Ascending aorta (tissue), 2 donors: ENCODE measurements around the gene RBM20. TPM values are rescaled to one million over a fixed set of nuclear protein-coding genes. Genes with fewer than 3 reads are reported as not detected.

Experiments used
- DNase-seq, 2 donors: peaks; one replicate each; pipeline ENCODE4 v3.0.0-alpha.2; 2019; ENCODE audit warnings: low spot score in 2 of 2
- H3K27ac ChIP-seq, 2 donors: fragments of 200-600 bp; sonication (generic); one replicate each; pipeline ENCODE4 v1.5.1; 2016 to 2017; ENCODE audit warnings: mild to moderate bottlenecking in 1 of 2
- H3K27me3 ChIP-seq: fragments of 200-600 bp; sonication (generic); one replicate; pipeline ENCODE4 v1.5.1; 2017
- H3K36me3 ChIP-seq, 2 donors: fragments of 200-600 bp; sonication (generic); one replicate each; pipeline ENCODE4 v1.5.1; 2016
- H3K4me1 ChIP-seq, 2 donors: fragments of 200-600 bp; sonication (generic); one replicate each; pipeline ENCODE4 v1.5.1; 2016 to 2017; ENCODE audit warnings: mild to moderate bottlenecking in 1 of 2
- H3K4me3 ChIP-seq, 2 donors: fragments of 200-600 bp; sonication (generic); one replicate each; pipeline ENCODE4 v1.5.1; 2016 to 2017; ENCODE audit warnings: mild to moderate bottlenecking in 1 of 2
- H3K9me3 ChIP-seq, 2 donors: fragments of 200-600 bp; sonication (generic); one replicate each; pipeline ENCODE4 v1.5.1; 2016
- CTCF ChIP-seq, 3 experiments: fragments of 200-600 bp in 2 of 3; fragments of 450-650 bp in 1 of 3; sonication (generic) in 2 of 3; IDR thresholded peaks; one replicate each; pipeline ENCODE4 v1.5.1; 2016 to 2019; ENCODE audit warnings: antibody characterized with exemption in 3 of 3, mild to moderate bottlenecking in 1 of 3, moderate library complexity in 1 of 3
- intact Hi-C: fragments of 100-400 bp; cut with DNase I; formaldehyde crosslinking; loops from one replicate; pipeline ENCODE4 v1.15.1; 2023
- total RNA-seq: library from RNA; depleted of rRNA; stranded (reverse); fragments of >200 nt; gene quantifications from one replicate; pipeline ENCODE4 v1.1.0, GENCODE V29; 2016

The RBM20 gene
- total RNA-seq, 1 donor from 2014 or later: 4.8 TPM

GRCh38 chr10:110710621-110711020 is 66.5 kb downstream of the RBM20 start:
- TF ChIP-seq CTCF (IDR thresholded peaks at IDR 0.05): no peak
- DNase-seq: no peak
- Histone ChIP-seq H3K36me3 (no peaks in the 10 kb centered on the region), H3K4me1 (peaks cover 0 to 4% of the 10 kb centered on the region in 2 donors), H3K4me3 (no peak overlapping the region), H3K27me3 (no peaks in the 10 kb centered on the region), H3K27ac (no peak overlapping the region), H3K9me3 (no peaks in the 10 kb centered on the region)
- intact Hi-C loops: no loop called here

GRCh38 chr10:110711382-110711781 is 67.2 kb downstream of the RBM20 start:
- no peak for TF ChIP-seq CTCF (IDR thresholded peaks at IDR 0.05)
- no peak overlapping the region for H3K27ac ChIP-seq

GRCh38 chr10:110714356-110714755 is 70.2 kb downstream of the RBM20 start:
- no peak overlapping the region for H3K4me3 ChIP-seq
- no peak for TF ChIP-seq CTCF (IDR thresholded peaks at IDR 0.05)
- no peak for DNase-seq
- intact Hi-C loops: no loop called here
- no peak overlapping the region for H3K27ac ChIP-seq
- no peaks in the 10 kb centered on the region for H3K27me3 ChIP-seq
- H3K36me3 ChIP-seq: no peaks in the 10 kb centered on the region
- H3K4me1 ChIP-seq: no peaks in the 10 kb centered on the region
- H3K9me3 ChIP-seq: no peaks in the 10 kb centered on the region

More at GRCh38 chr10:110711382-110711781, 67.2 kb downstream of the RBM20 start:
- no peaks in the 10 kb centered on the region for H3K27me3 ChIP-seq
- no peak overlapping the region for H3K4me3 ChIP-seq
- intact Hi-C loops: no loop called here
- H3K4me1 ChIP-seq: peaks cover 0 to 4% of the 10 kb centered on the region in 2 donors
- DNase-seq: no peak
- H3K36me3 ChIP-seq: no peaks in the 10 kb centered on the region
- H3K9me3 ChIP-seq: no peaks in the 10 kb centered on the region

GRCh38 chr10:110717781-110718589 is 73.8 kb downstream of the RBM20 start:
- Histone ChIP-seq H3K27me3 (no peaks in the 10 kb centered on the region), H3K4me1 (no peaks in the 10 kb centered on the region), H3K36me3 (no peaks in the 10 kb centered on the region), H3K27ac (no peak overlapping the region), H3K4me3 (no peak overlapping the region), H3K9me3 (no peaks in the 10 kb centered on the region)
- DNase-seq: peak in 1 of 2 donors; percentile 57
- intact Hi-C loops: no loop called here
- TF ChIP-seq CTCF (IDR thresholded peaks at IDR 0.05): no peak

GRCh38 chr10:110721406-110722038 is 77.4 kb downstream of the RBM20 start:
- peaks cover 0 to 3% of the 10 kb centered on the region in 2 donors for H3K4me1 ChIP-seq
- intact Hi-C loops: no loop called here

More at GRCh38 chr10:110721406-110722038, 77.4 kb downstream of the RBM20 start:
- no peak overlapping the region for H3K4me3 ChIP-seq
- H3K27me3 ChIP-seq: no peaks in the 10 kb centered on the region
- no peak overlapping the region for H3K27ac ChIP-seq
- TF ChIP-seq CTCF (IDR thresholded peaks at IDR 0.05): no peak
- no peak for DNase-seq
- no peaks in the 10 kb centered on the region for H3K36me3 ChIP-seq
- H3K9me3 ChIP-seq: no peaks in the 10 kb centered on the region
